K562 (cell line): ENCODE data around the gene SLC25A33. TPM values are rescaled to one million over a fixed set of nuclear protein-coding genes. Genes with fewer than 3 reads are reported as not detected.
A peak's percentile ranks its signal among the peaks of the same experiment; 100 is the strongest.

Experiments used
- ATF7 ChIP-seq: fragments of 450-650 bp; IDR thresholded peaks from 2 replicates; pipeline ENCODE4 v1.7.1; 2014; ENCODE audit warnings: mild to moderate bottlenecking, moderate library complexity
- CBFA2T2 ChIP-seq: fragments of 450-650 bp; conservative IDR thresholded peaks from 2 replicates; pipeline ENCODE4 v1.6.1; 2017; ENCODE audit warnings: mild to moderate bottlenecking
- ELF1 ChIP-seq: fragments of 200-800 bp; sonication (Bioruptor generic); IDR thresholded peaks from 2 replicates; pipeline ENCODE4 v1.6.1; 2016; ENCODE audit warnings: missing genetic modification characterization, missing compliant biosample characterization
- FOXK2 ChIP-seq, 2 experiments: fragments of 450-650 bp; IDR thresholded peaks in 1 of 2; conservative IDR thresholded peaks in 1 of 2; 2 replicates each; pipeline ENCODE4 v1.6.1; 2016; ENCODE audit warnings: low read depth in 2 of 2, mild to moderate bottlenecking in 1 of 2
- POLR2B ChIP-seq: fragments of 450-650 bp; IDR thresholded peaks from 2 replicates; pipeline ENCODE4 v1.6.1; 2018; ENCODE audit warnings: low read depth; ENCODE audit not compliant: partially characterized antibody
- SREBF2 ChIP-seq: sonication (generic); formaldehyde crosslinking; IDR thresholded peaks from 2 replicates; pipeline ENCODE4 v1.4.0; 2020; ENCODE audit warnings: mild to moderate bottlenecking, missing genetic modification reagents
- ZNF431 ChIP-seq: sonication (generic); formaldehyde crosslinking; IDR thresholded peaks from 2 replicates; pipeline ENCODE4 v1.8.0; 2022; ENCODE audit warnings: mild to moderate bottlenecking, missing genetic modification reagents
- ZNF57 ChIP-seq: fragments of 450-650 bp; formaldehyde crosslinking; IDR thresholded peaks from 2 replicates; pipeline ENCODE4 v1.4.0; 2020; ENCODE audit warnings: mild to moderate bottlenecking, moderate library complexity
- polyA plus RNA-seq, 8 experiments: library from polyadenylated mRNA; depleted of rRNA in 4 of 8; stranded (reverse) in 5 of 8; unstranded in 3 of 8; fragments of >200 nt; fragmentation: Nextera tagmentation in 2 of 8; fragmentation: Illumina TruSeq in 1 of 8; extraction: Ambion mirVana in 2 of 8; extraction: Trizol in 1 of 8; gene quantifications; 2 replicates each; pipeline versions ENCODE4 v1.2.1 to v1.2.3, GENCODE V29; 2011 to 2014; ENCODE audit warnings: inconsistent platforms in 1 of 8, missing spikeins in 1 of 8
- total RNA-seq, 7 experiments: library from RNA; depleted of rRNA in 6 of 7; stranded (reverse); fragments of >200 nt in 6 of 7; fragmentation: Illumina TruSeq in 2 of 7; extraction: Trizol in 2 of 7; gene quantifications; 2 replicates each; pipeline versions ENCODE4 v1.2.1 to v1.2.3, GENCODE V29; 2011 to 2021; ENCODE audit warnings: low replicate concordance in 1 of 7
- TF ChIP-seq, protein P1 (sequence below): fragments of 250-450 bp; sonication (Bioruptor Pico); IDR thresholded peaks from 2 replicates; pipeline ENCODE4 v1.4.0; 2020
- TF ChIP-seq, protein P2 (sequence below): conservative IDR thresholded peaks from 2 replicates; pipeline ENCODE4 v1.6.1; 2011; ENCODE audit warnings: low read depth, mild to moderate bottlenecking, low read length; ENCODE audit not compliant: control insufficient read depth
- TF ChIP-seq, protein P3 (sequence below), 2 experiments: fragments of 450-650 bp; conservative IDR thresholded peaks; 2 replicates each; pipeline ENCODE4 v1.6.1; 2017; ENCODE audit warnings: mild to moderate bottlenecking in 2 of 2, moderate library complexity in 2 of 2
- TF ChIP-seq, protein P4 (sequence below): fragments of 200-800 bp; sonication (Bioruptor generic); IDR thresholded peaks from 2 replicates; pipeline ENCODE4 v1.6.1; 2017; ENCODE audit warnings: missing genetic modification characterization, missing compliant biosample characterization
- TF ChIP-seq, protein P5 (sequence below): fragments of 250-450 bp; sonication (Bioruptor Pico); IDR thresholded peaks from 2 replicates; pipeline ENCODE4 v1.5.0; 2021
- TF ChIP-seq, protein P6 (sequence below): fragments of 250-450 bp; sonication (Bioruptor Pico); IDR thresholded peaks from 2 replicates; pipeline ENCODE4 v1.5.1; 2021; ENCODE audit warnings: mild to moderate bottlenecking
- TF ChIP-seq, protein P7 (sequence below): fragments of 450-650 bp; IDR thresholded peaks from 2 replicates; pipeline ENCODE4 v1.6.1; 2016; ENCODE audit warnings: low read depth, mild to moderate bottlenecking, moderate library complexity
- TF ChIP-seq, protein P8 (sequence below): fragments of 250-450 bp; sonication (Bioruptor Pico); IDR thresholded peaks from 2 replicates; pipeline ENCODE4 v1.8.0; 2022; ENCODE audit warnings: inconsistent platforms

Gene SLC25A33
- total and polyA plus RNA-seq, 9 of the 15 experiments (the other 6 are each of a cell fraction or from before 2014, with no cell fraction given), result 3.2 to 23.5 (median 17.5) TPM

DNA sequence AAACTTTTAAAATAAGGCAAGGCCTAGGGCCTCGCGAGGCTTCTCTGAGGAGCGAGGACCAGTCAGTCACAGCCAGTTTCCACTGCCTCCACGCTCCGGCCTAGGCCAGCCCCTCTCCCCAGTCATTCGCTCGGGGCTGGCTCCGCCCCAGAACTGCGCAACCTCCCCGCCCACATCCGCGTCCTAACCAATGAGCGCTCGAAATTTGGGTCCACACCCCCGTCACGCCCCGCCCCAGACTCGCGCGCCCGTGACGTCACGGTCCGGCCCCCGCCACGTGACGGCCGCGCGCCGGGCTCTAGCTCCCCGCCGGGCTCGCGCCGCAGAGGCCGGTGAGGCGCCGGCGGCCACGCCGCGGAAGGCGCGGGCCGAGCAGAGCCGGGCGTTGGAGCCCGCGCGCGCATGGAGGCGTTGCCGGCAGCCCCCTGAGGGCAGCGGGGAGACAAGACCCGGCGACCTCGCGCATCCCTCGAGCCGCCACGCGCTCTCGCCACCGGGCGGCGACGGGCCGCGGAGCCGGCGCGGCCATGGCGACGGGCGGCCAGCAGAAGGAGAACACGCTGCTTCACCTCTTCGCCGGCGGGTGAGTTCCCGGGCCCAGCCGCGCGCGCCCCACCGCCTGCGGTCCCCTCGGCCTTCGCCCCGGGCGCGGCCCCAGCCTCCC, at the start of gene SLC25A33 (continued):
- peak in 1 of 2 experiments; percentile 15; a peak in 1 of 4 replicates for TF ChIP-seq FOXK2 (conservative IDR thresholded peaks at IDR 0.05 in 1 of 2, IDR thresholded peaks at IDR 0.05 in 1 of 2; ENCODE audit: low read depth in 2 of 2)
- TF ChIP-seq, protein P1, sequence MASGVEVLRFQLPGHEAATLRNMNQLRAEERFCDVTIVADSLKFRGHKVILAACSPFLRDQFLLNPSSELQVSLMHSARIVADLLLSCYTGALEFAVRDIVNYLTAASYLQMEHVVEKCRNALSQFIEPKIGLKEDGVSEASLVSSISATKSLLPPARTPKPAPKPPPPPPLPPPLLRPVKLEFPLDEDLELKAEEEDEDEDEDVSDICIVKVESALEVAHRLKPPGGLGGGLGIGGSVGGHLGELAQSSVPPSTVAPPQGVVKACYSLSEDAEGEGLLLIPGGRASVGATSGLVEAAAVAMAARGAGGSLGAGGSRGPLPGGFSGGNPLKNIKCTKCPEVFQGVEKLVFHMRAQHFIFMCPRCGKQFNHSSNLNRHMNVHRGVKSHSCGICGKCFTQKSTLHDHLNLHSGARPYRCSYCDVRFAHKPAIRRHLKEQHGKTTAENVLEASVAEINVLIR (CRISPR knock-in tag), result peak; percentile 94
- TF ChIP-seq, protein P2, sequence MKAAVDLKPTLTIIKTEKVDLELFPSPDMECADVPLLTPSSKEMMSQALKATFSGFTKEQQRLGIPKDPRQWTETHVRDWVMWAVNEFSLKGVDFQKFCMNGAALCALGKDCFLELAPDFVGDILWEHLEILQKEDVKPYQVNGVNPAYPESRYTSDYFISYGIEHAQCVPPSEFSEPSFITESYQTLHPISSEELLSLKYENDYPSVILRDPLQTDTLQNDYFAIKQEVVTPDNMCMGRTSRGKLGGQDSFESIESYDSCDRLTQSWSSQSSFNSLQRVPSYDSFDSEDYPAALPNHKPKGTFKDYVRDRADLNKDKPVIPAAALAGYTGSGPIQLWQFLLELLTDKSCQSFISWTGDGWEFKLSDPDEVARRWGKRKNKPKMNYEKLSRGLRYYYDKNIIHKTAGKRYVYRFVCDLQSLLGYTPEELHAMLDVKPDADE, result peak; percentile 72
- TF ChIP-seq POLR2B, result peak; percentile 58
- TF ChIP-seq, protein P3, sequence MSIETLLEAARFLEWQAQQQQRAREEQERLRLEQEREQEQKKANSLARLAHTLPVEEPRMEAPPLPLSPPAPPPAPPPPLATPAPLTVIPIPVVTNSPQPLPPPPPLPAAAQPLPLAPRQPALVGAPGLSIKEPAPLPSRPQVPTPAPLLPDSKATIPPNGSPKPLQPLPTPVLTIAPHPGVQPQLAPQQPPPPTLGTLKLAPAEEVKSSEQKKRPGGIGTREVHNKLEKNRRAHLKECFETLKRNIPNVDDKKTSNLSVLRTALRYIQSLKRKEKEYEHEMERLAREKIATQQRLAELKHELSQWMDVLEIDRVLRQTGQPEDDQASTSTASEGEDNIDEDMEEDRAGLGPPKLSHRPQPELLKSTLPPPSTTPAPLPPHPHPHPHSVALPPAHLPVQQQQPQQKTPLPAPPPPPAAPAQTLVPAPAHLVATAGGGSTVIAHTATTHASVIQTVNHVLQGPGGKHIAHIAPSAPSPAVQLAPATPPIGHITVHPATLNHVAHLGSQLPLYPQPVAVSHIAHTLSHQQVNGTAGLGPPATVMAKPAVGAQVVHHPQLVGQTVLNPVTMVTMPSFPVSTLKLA (conservative IDR thresholded peaks at IDR 0.05), result peak; percentile 93 to 96
- TF ChIP-seq, protein P4, sequence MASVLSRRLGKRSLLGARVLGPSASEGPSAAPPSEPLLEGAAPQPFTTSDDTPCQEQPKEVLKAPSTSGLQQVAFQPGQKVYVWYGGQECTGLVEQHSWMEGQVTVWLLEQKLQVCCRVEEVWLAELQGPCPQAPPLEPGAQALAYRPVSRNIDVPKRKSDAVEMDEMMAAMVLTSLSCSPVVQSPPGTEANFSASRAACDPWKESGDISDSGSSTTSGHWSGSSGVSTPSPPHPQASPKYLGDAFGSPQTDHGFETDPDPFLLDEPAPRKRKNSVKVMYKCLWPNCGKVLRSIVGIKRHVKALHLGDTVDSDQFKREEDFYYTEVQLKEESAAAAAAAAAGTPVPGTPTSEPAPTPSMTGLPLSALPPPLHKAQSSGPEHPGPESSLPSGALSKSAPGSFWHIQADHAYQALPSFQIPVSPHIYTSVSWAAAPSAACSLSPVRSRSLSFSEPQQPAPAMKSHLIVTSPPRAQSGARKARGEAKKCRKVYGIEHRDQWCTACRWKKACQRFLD (CRISPR knock-in tag), result peak; percentile 95
- peak; percentile 47; the same call in 1 of the 2 replicates for TF ChIP-seq CBFA2T2
- TF ChIP-seq, protein P5, sequence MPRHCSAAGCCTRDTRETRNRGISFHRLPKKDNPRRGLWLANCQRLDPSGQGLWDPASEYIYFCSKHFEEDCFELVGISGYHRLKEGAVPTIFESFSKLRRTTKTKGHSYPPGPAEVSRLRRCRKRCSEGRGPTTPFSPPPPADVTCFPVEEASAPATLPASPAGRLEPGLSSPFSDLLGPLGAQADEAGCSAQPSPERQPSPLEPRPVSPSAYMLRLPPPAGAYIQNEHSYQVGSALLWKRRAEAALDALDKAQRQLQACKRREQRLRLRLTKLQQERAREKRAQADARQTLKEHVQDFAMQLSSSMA (CRISPR knock-in tag), result peak; percentile 50; the same call in 1 of the 2 replicates
- TF ChIP-seq, protein P6, sequence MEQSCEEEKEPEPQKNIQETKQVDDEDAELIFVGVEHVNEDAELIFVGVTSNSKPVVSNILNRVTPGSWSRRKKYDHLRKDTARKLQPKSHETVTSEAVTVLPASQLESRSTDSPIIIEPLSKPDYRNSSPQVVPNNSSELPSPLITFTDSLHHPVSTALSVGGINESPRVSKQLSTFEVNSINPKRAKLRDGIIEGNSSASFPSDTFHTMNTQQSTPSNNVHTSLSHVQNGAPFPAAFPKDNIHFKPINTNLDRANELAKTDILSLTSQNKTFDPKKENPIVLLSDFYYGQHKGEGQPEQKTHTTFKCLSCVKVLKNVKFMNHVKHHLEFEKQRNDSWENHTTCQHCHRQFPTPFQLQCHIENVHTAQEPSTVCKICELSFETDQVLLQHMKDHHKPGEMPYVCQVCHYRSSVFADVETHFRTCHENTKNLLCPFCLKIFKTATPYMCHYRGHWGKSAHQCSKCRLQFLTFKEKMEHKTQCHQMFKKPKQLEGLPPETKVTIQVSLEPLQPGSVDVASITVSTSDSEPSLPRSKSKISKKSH (CRISPR knock-in tag), result no peak
- 0 out of 2 replicates have a peak, but pooled peaks have one; percentile 7 for TF ChIP-seq ZNF57 (CRISPR knock-in tag)
- TF ChIP-seq ELF1 (tag), result 0 out of 2 replicates have a peak, but pooled peaks have one; percentile 11
- no peak for TF ChIP-seq SREBF2 (CRISPR knock-in tag)
- TF ChIP-seq, protein P7, sequence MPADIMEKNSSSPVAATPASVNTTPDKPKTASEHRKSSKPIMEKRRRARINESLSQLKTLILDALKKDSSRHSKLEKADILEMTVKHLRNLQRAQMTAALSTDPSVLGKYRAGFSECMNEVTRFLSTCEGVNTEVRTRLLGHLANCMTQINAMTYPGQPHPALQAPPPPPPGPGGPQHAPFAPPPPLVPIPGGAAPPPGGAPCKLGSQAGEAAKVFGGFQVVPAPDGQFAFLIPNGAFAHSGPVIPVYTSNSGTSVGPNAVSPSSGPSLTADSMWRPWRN, result 0 out of 2 replicates have a peak, but pooled peaks have one; percentile 10
- 0 out of 2 replicates have a peak, but pooled peaks have one; percentile 77 for TF ChIP-seq ZNF431 (CRISPR knock-in tag)
- peak; percentile 96 for TF ChIP-seq ATF7
- TF ChIP-seq, protein P8, sequence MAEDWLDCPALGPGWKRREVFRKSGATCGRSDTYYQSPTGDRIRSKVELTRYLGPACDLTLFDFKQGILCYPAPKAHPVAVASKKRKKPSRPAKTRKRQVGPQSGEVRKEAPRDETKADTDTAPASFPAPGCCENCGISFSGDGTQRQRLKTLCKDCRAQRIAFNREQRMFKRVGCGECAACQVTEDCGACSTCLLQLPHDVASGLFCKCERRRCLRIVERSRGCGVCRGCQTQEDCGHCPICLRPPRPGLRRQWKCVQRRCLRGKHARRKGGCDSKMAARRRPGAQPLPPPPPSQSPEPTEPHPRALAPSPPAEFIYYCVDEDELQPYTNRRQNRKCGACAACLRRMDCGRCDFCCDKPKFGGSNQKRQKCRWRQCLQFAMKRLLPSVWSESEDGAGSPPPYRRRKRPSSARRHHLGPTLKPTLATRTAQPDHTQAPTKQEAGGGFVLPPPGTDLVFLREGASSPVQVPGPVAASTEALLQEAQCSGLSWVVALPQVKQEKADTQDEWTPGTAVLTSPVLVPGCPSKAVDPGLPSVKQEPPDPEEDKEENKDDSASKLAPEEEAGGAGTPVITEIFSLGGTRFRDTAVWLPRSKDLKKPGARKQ (CRISPR knock-in tag), result no peak
